Kidney (tissue), 14 donors: ENCODE results near the gene PHF19. TPM values are rescaled to one million over a fixed set of nuclear protein-coding genes. Genes with fewer than 3 reads are reported as not detected.

Source experiments
- DNase-seq, 5 donors: peaks; one replicate each; pipeline ENCODE4 v3.0.0-alpha.2; 2013 to 2020
- FAIRE-seq: peaks from 2 replicates; lab custom pipeline; 2012; peaks lifted over from hg19 to GRCh38; lab: Jason Lieb, UNC
- H3K27ac ChIP-seq, 2 donors: one replicate each; pipeline ENCODE4 v1.7.0; 2013; ENCODE audit warnings: low read depth in 2 of 2, low read length in 2 of 2, inconsistent platforms in 1 of 2
- H3K27me3 ChIP-seq: one replicate; pipeline ENCODE4 v1.7.1; 2013; ENCODE audit warnings: low read length, inconsistent platforms; ENCODE audit not compliant: control insufficient read depth, insufficient read depth
- H3K36me3 ChIP-seq, 3 donors: one replicate each; pipeline versions ENCODE4 v1.7.0 to v1.7.1; 2013; ENCODE audit warnings: low read length in 3 of 3, control low read depth in 1 of 3, inconsistent platforms in 1 of 3; ENCODE audit not compliant: insufficient read depth in 3 of 3, control insufficient read depth in 2 of 3
- H3K4me1 ChIP-seq, 3 donors: one replicate each; pipeline versions ENCODE4 v1.7.0 to v1.7.1; 2013; ENCODE audit warnings: low read length in 3 of 3, inconsistent platforms in 1 of 3, low read depth in 1 of 3; ENCODE audit not compliant: control insufficient read depth in 2 of 3, insufficient read depth in 2 of 3
- H3K4me3 ChIP-seq, 3 donors: one replicate each; pipeline versions ENCODE4 v1.7.0 to v1.8.1; 2013; ENCODE audit warnings: low read length in 3 of 3, control low read depth in 1 of 3, inconsistent platforms in 1 of 3
- H3K9ac ChIP-seq, 3 donors: one replicate each; pipeline versions ENCODE4 v1.7.0 to v1.7.1; 2013; ENCODE audit warnings: low read length in 3 of 3, control low read depth in 1 of 3, inconsistent platforms in 1 of 3
- H3K9me3 ChIP-seq, 3 donors: one replicate each; pipeline versions ENCODE4 v1.7.0 to v1.7.1; 2013; ENCODE audit warnings: low read length in 3 of 3, control low read depth in 1 of 3, inconsistent platforms in 1 of 3; ENCODE audit not compliant: control insufficient read depth in 2 of 3, insufficient read depth in 1 of 3
- CTCF ChIP-seq: IDR thresholded peaks from 3 replicates; pipeline ENCODE4 v1.5.1; 2012; ENCODE audit warnings: mild to moderate bottlenecking, moderate library complexity, borderline replicate concordance; ENCODE audit not compliant: insufficient read depth; ENCODE audit errors: extremely low read depth
- intact Hi-C: fragments of 100-400 bp; cut with DNase I; formaldehyde crosslinking; loops from one replicate; pipeline ENCODE4 v1.11.1; 2022
- polyA plus RNA-seq: library from polyadenylated mRNA; stranded (reverse); fragments of 350-450 nt; fragmentation: Illumina TruSeq; extraction: RNeasy Lipid Tissue Mini Kit (QIAGEN cat#74804); gene quantifications from one replicate; pipeline ENCODE4 v1.2.3, GENCODE V29; 2014; ENCODE audit warnings: low read depth, low replicate concordance; ENCODE audit not compliant: insufficient read depth
- total RNA-seq: library from RNA; stranded (reverse); fragmentation: NEBNext Ultra II Directional; extraction: Animal tissue kit (Norgen Biotek cat#: 25700); gene quantifications from one replicate; pipeline ENCODE4 v1.2.1, GENCODE V29; 2021
- donor health status: control.
- donor health status: control.
- donor health status: control.
- donor health status: control.
- donor health status: control.
- donor health status: DM: yes; HTN: yes; CAD: no.
- donor health status: Normal renal cell carcinoma (clear cell type).

Gene PHF19
- total and polyA plus RNA-seq, 2 donors from 2014 or later: 6.9 to 17.4 TPM

- FAIRE-seq (no peak), DNase-seq (no peak)
- Histone ChIP-seq H3K4me3 (no peak overlapping the region), H3K9ac (no peak overlapping the region), H3K27me3 (no peaks in the 10 kb centered on the region), H3K27ac (no peak overlapping the region), H3K36me3 (peaks cover 0 to 3% (median 0%) of the 10 kb centered on the region in 3 donors), H3K9me3 (no peaks in the 10 kb centered on the region), H3K4me1 (peaks cover 0 to 4% (median 3%) of the 10 kb centered on the region in 3 donors)
- intact Hi-C loops: no loop called here
- no peak for TF ChIP-seq CTCF
These were observed 11.8 kb downstream of the PHF19 start for GRCh38 chr9:120865176-120865575.

- intact Hi-C loops: no loop called here
- peaks cover 0 to 3% (median 0%) of the 10 kb centered on the region in 3 donors for H3K36me3 ChIP-seq
- H3K27me3 ChIP-seq: no peaks in the 10 kb centered on the region
- H3K4me3 ChIP-seq: no peak overlapping the region
- TF ChIP-seq CTCF: no peak
- H3K9me3 ChIP-seq: no peaks in the 10 kb centered on the region
- no peak overlapping the region for H3K27ac ChIP-seq
- FAIRE-seq (no peak), DNase-seq (no peak)
- H3K9ac ChIP-seq: no peak overlapping the region
- peaks cover 0 to 4% (median 3%) of the 10 kb centered on the region in 3 donors for H3K4me1 ChIP-seq
These were observed 12.3 kb downstream of the PHF19 start for GRCh38 chr9:120864719-120865118.

GRCh38 chr9:120863833-120864232 is 13.2 kb downstream of the PHF19 start:
- DNase-seq (no peak), FAIRE-seq (no peak)
- intact Hi-C loops: no loop called here
- Histone ChIP-seq H3K4me3 (no peak overlapping the region), H3K9me3 (no peaks in the 10 kb centered on the region), H3K4me1 (peaks cover 0 to 4% (median 3%) of the 10 kb centered on the region in 3 donors), H3K27ac (no peak overlapping the region), H3K9ac (no peak overlapping the region), H3K36me3 (peaks cover 0 to 3% (median 0%) of the 10 kb centered on the region in 3 donors), H3K27me3 (no peaks in the 10 kb centered on the region)
- TF ChIP-seq CTCF: no peak

DNA sequence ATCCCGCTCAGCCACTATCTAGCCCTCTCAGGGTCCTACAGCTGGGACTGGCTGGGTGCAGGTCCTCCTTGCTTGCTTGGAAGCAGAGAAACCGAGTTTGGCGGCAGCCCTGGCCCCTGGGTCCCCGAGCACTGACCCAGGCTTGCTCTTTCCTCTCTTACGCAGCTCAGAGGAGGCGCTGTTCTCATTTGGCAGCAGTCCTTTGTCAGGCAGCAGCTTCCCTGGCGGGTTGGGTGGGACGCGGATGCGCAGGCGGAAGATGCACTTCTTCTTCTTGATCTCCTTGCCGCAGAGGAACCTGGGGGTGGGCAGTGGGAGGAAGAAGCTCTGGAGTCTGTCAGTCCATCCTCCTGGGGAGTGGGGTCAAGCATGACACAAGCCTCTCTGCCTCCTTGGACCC is 14.5 kb downstream of the PHF19 start:
- Histone ChIP-seq H3K9me3 (no peaks in the 10 kb centered on the region), H3K36me3 (peaks cover 0 to 3% (median 0%) of the 10 kb centered on the region in 3 donors), H3K9ac (no peak overlapping the region), H3K4me3 (no peak overlapping the region), H3K27me3 (no peaks in the 10 kb centered on the region), H3K4me1 (no peaks in the 10 kb centered on the region), H3K27ac (no peak overlapping the region)
- no peak for FAIRE-seq
- intact Hi-C loops: no loop called here
- no peak for TF ChIP-seq CTCF
- DNase-seq: no peak
